ENCODE data around the gene IER2.
"Not testable (repeated sequence)": the region's sequence is repeated elsewhere in the genome, so short reads cannot be mapped to it uniquely, and the experiment has no call there.

Gene IER2

DNA sequence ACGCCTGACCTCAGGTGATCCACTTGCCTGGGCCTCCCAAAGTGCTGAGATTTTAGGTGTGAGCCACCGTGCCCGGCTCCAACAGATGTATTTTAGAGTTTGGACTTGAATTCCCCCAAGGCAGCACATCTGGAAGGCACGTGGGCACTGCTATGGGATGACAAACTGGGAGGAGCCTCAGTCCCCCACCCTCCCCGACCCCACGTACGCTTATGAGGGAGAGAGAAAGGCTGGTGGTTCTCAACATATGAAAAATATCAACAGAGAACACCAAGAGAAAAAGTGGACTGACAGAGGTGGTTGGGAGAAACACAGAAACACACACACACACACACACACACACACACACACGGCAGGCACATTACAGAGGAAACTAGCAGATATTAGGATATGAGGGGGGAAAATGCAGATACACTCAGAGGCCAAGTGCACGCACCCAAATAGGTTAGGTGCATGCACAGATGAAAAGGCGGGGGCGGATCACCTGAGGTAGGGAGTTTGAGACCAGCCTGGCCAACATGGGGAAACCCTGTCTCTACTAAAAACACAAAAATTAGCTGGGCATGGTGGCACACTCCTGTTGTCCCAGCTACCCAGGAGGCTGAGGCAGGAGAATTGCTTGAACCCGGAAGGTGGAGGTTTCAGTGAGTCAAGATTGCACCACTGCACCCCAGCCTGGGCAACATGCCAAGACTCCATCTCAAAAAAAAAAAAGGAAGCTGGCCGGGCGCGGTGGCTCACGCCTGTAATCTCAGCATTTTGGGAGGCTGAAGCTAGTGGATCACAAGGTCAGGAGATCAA lies 3.2 kb upstream of the IER2 start:
- DNase-seq, result peak; percentile 38

DNA sequence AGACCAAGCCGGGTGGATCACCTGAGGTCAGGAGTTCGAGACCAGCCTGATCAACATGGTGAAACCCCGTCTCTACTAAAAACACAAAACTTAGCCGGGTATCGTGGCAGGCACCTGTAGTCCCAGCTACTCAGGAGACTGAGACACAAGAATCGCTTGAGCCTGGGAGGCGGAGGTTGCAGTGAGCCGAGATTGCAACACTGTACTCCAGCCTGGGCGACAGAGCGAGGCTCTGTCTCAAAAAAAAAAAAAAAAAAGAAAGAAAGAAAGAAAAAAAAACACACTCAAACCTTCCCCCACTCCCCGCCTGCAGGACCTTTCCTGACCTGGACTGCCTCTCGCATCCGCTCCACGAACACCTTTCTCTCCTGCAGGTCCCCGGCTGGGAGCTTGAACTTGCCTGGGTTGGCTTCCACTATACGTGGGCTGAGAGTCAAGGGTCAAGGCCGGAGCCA lies 1.0 kb upstream of the IER2 start:
- DNase-seq, result not testable (repeated sequence)

DNA sequence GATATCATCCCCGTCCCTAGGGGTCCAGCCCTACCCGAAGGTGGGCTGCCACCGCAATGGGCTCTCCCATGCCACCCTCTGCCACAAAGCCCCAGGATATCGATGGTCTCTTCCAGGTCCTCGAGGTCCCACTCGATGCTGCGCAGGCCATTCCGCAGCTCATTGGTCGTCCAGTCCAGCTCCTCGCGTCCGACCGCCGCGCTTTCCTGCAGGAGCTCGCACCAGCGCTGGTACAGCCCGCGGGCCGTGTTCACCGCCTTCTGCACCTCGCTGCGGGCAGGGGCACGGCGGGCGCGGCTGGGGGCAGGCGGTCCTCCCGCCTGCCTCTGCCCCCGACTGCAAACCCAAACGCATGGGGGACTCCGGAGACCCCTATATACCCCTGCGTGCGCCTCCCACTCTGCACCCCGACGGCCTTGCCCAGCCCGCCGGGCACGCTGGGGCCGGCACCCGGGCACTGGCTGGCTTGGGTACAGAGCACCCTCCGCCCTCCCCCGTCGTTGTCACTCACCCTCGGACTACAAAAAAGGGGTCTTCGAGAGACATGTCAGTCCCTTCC lies 504 bp upstream of the IER2 start:
- DNase-seq, result peak; percentile 67

DNA sequence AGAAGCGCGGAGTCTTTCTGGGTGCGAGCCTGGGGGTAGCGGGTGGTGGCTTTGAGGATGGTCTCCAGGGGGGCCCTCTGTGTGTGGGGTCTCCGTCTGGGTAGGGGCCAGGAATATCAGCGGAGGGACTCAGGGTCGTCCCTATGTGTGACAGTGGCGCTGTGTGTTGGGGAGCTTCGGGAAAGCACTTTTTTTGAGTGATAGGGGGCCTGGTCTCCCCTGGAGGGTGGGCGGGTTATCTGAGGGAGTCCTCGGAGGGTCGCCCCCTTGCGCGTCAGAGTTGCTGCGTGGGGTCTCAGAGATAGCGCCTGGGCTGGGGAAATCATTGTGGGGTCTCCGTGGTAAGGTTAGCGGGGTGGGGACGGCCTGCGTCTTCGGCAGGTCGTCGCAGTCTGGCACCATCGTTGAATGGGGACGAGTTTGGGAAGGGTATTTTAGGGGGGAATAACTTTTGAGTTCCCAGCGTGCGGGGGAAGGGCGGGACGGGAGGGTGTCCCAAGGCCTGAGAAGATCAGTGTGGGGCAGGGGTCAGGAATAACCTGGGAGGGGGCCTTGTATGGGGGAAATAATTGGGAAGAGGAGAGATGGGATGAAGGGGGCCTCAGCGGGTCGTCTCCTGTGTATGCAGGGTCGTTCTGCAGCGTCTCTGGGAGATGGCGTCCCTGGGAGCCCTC lies 857 bp downstream of the IER2 start:
- DNase-seq, result peak; percentile 22

DNA sequence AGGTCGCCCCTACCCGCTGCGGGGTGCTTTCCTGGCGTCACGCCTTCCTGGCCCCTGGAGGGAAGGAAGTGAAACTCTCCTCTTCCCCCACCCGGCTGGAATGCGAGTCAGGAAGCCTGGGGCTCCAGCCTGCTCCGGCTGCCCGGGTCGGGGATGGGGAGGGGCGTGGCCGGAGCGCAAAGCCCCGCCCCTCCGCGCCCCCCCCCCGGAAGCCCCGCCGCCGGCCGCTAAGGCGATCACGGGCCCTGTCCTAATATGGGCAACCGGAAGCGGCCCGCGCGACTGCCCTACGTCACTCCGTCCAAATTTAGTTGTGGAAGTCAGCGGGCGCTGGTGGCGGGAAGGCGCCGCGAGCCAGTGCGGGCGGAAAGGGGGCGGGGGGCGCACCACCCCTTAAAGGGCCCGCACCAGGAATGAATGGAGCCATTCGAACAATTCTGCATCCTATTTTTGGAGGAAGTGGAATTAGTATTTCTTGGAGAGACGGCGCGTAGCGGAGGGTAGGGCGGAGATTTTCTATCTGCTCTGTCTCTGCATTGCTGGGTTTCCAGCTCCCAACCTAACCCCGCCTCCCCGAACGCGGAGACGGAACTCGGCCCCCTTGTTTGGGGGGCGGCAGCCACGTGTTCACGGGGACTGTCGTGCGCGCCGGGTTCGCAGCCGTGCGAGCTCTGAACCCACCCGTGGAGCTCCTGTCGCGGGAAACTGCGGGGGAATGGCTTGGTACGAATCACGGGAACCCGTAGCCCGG lies 1.6 kb downstream of the IER2 start:
- DNase-seq, result peak; percentile 97

DNA sequence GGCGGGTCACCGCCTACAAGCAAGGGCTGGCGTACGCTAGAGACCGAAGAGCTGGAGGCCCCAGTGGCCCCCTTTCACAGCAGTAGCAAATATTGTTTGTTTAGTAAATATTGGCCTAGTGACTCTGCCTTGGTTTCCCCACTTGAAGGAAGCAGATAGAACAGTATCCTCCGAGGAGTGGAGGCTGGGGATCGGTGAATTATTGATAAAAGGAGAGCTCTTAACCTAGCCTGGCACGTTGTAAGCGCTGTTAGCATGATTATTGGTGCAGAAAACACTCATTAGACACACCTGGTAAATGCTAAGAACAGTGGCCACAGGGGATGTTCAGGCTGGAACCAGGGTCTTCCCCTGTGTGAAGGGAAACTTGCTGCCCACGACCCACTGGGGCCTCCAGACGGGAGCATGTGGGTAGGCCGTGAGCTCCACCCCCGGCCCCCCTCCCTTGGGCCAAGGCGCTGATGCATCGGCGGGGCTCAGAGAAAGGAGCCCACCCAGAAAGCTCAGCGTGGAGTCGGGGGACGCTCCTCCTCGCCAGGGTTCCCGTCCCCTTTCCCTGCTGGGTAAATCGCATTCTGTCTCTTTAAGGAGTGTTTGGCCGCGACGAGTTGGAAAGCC lies 2.3 kb downstream of the IER2 start:
- DNase-seq, result no peak

DNA sequence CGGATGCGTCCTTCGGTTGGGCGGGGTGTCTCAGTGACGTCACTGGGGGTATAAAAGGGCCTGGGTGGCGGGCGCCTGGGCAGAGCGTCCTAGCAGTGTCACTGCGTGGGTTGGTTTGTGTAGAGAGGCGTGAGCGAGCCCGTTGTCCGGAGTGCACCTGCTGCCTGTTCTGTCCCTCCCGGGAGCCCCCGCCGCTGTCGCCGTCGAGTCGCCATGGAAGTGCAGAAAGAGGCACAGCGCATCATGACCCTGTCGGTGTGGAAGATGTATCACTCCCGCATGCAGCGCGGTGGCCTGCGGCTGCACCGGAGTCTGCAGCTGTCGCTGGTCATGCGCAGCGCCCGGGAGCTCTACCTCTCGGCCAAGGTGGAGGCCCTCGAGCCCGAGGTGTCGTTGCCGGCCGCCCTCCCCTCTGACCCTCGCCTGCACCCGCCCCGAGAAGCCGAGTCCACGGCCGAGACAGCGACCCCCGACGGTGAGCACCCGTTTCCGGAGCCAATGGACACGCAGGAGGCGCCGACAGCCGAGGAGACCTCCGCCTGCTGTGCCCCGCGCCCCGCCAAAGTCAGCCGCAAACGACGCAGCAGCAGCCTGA lies 2.9 kb downstream of the IER2 start:
- peak; percentile 95 for DNase-seq

DNA sequence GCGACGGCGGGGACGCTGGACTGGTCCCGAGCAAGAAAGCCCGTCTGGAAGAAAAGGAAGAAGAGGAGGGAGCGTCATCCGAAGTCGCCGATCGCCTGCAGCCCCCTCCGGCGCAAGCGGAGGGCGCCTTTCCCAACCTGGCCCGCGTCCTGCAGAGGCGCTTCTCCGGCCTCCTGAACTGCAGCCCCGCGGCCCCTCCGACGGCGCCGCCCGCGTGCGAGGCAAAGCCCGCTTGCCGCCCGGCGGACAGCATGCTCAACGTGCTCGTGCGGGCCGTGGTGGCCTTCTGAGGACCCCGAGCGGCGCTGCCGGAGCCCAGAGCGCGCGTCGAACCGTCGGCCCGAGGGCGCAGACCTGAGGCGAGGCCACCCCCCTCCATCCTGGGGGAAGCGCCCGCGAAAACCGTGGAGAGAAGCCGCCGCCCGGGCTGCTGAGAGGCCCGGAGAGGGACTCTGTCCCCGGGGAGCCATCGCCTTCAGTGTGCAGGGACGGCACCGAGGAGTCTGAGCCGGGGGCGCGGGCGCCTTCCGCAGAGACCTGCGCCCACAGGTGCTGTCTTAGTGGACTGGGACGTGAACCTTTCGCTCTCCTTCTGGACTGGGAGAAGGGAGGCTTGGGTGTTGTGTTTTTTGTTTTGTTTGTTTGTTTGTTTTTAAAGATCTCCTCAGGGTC lies 3.5 kb downstream of the IER2 start:
- DNase-seq, result peak; percentile 25

DNA sequence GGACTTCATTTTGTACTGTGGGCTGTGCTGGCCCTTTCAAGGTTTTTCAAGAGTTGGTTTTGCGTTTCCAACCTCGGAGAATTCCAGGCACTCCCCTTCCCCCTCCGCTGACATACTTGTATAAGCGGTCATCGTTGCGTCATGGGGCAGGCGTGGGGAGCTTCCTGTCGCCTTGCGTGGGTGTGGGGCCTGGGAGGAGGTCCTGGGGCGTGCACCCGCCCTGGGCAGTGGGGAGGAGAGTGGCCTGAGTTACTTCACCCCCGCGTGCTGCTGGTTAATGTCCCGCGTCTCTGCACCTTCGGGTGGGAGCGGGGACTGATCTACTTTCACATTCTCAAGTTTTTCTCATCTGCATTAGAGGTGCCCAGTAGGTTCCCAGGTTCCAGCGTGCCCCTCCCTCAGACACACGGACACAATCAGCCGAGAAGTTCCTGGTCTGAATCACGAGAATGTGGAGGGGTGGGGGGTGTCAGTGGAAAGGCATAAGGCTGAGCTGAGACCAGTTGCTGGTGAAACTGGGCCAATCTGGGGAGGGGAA lies 4.1 kb downstream of the IER2 start:
- peak; percentile 94 for DNase-seq

DNA sequence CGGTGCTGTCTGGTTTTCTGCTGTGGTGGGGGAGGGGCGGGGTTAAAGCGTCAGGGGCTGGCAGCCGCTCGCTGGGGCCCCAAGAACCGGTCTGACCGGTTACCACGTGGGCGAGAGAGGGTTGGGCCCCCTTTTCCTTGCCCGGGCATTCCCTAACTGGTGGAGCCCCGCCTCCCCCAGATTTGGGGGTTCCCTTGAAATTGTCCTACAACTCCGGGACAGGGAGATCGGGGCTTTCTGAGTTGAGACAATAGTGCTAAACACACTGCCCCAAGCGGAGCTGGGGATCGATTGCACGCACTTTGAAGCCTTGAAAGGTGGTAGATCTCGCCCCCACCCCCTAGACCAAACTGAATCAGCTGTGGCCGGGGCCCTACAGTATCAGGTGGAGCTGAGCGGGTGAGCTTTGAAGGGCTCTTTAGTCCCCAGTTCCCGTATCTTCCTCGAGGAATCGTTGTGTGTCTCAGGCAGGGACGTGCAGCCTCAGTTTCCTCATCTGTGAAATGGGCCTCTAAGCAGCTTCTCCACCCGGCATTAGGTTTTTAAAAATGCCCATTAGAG lies 4.8 kb downstream of the IER2 start:
- peak; percentile 78 for DNase-seq

DNA sequence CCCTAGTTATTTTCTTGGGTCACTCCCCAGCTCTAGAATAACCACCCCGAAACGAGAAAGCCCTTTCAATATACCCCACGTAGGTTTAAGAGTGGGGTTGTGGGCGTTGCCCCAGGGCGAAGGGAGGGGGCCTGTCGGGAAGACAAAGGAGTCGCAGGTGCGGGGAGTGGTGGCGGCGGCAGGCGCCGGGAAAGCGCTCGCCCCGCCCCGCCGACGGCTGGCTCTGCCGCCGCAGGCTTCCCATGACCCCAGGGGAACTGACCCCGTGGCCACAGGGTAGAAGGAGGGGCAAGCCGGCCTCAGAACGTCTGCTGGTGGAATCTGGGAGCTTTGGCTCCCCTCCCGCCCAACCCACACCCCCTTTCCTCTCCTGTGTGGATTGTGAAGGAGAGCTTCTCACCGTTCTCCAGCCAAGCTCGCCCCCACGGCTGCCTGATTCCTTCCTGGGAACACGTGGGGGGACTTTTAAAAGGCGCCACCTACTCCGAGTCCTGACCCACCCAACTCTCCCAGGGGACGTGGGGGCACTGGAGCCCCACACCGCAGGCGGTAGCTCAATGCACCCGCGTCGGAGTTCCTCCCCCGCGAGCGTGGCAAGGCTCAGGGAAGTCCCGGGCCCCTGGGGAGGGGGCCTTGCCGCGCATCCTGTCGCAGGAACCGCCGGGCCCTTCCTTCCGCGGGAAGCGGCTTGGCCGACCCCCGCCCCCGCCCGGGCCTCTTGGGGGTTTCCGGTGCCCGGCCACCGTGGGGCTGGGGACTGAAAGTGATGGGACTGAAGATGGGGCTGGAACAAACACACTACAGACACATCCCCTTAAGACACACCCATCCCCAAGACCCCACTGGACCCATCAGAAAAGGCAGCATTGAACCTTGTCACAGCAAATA lies 5.5 kb downstream of the IER2 start:
- DNase-seq, result peak; percentile 84

DNA sequence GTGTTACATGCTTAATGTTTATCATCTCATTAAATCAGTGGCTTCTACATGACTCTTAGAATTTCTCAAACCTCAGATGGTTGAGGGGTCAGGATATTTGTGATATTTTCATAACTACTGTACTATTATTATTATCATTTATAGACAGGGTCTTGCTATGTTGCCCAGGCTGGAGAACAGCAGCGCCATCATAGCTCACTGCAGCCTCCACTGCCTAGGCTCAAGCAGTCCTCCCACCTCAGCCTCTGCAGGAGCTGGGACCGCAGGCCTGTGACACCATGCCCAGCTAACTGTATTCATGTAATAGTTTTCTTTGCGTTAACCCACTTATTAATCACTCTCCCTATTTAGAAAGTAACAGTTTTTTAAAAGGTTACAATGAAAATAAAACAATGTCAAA lies 9.5 kb downstream of the IER2 start:
- DNase-seq, result no peak

DNA sequence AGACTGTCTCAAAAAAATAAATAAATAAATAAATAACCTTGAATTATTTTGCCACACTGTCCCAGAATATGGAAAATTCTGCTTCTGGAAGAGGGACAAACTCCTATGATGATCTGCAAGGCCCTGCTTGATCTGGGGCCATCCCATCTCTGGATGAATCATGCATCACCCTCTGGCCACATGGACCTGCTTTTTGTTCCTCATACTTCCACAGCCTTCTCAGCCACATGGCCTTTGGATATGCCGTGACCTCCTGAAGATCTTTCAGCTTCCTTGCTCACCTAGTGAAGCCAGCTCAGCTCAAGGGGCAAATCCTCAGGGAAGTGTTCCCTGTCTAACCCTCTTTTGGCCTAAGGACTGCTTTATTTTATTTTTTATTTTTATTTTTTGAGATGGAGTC lies 10.3 kb downstream of the IER2 start:
- peak; percentile 63 for DNase-seq

DNA sequence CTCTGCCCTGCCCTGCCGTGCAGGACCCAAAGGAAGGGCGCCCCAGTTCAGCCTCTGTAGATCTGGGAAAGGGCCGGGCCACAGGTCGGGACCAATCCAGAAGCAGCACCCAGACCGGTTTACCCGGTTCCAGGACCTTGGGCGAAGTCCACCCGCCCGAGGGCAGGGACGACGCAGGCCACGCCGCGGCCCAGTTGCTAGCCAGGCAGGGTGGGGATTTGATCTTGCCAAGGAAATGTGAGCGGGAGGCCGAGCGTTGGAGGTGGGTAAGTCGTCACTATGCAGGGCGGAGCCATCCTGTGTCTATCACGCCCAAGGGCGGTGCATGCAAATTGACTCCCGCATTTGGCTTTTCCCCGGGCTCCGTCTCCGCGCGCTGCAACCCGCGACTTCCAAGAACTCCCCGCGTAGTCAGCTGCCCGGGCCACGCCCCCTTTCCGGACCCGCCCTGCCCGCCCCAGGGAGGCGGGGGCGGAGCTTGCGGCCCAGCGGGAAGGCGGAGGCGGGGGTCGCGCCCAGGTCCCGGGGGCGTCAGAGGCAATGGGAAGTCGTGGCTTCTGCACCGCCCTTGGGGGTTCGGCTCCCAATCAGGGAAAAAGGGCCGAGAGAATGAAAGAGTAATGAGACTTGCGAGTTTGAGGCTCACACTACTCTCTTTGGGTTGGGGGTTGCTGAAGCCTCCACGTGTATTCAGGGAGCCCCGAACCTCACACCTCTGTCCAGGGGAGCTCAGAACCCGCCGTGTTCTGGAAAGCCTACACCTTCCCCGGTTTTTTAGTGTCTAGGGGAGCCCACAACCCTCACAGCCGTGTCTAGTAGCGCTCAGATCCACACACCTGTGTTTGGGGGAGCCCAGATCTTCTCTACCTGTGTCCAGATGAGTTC lies 12.8 kb downstream of the IER2 start:
- DNase-seq, result peak; percentile 98

DNA sequence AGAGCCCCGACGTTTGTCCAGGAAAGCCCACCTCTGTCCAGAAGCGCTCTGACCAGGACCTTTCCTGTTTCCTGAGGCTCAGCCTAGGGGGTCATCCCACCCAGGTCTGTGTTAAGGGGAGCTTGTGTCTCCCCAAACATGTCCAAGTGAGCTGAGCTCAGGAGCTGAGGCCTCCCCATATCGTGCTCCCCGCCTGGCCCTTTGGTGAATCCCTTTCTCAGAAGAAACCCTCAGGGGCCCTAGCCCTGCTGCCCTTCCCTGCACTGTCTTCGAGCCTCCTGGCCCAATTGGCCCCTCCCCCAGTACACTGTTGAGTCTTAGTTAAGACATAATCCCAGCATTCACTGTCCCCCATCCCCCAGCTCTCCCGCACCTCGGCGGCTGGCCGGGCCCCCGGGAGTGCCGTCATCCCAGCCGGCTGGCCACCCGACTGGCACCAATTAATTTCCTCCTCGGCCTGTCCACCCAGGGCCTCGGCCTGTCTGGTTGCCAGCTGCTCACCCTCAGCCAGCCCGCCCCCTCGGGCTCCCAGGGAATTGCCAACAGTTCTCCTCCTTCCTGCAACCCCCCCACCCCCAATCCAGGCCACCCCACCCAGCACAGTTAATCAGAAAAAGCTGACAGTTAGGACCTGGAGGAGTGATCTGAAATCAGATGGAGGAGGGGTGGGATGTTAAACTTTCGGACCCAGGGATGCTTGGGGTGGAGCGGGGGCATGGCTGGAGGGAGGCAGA lies 13.6 kb downstream of the IER2 start:
- peak; percentile 94 for DNase-seq

DNA sequence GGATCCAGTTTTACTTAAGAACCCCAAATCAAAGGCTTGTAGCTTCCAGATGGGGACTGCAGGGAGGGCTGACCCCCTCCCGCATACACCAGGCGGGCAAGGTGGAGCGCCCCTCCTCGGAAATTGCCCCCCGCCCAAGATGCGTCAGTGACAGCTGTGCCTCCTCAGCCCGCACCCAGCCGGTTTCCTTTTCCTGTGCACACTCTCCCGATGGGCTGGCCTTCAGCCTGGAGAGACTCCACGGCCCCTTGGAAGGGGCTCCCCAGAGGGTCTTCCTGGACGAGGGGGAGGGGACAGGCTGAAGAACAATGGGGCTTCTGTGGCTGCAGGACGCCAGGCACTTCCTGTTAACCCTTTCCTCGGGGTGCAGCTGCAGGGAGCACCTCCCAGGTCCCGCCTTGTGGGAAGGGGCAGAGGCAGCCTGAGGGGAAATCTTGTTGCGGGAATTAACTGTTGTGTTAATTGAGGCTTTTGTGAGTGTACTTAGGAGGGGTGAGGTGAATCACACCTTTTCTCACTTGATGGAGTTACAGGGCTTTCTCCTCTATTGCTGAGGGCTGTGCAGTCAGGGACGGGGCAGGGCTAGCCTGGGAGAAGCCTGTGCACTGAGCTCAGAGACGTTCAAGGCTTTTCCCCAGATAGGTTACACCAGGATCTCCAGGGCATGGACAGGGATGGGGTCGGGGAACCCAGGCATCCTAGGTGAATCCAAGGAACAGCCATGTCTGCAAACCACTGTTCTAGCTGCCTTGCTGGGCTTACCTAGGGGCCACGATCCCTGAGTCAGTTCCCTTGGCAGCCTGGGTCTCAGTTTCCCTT lies 14.3 kb downstream of the IER2 start:
- peak; percentile 40 for DNase-seq
